KMS-11 (cell line): Measurements from ENCODE around the gene PMFBP1.

Source experiments
- H2AFZ ChIP-seq: fragments of 200-600 bp; sonication (generic); 2 replicates; pipeline ENCODE4 v1.6.1; 2016; ENCODE audit warnings: antibody characterized with exemption, mixed run types, low read depth
- H3K27ac ChIP-seq: fragments of 200-600 bp; sonication (generic); 2 replicates; pipeline ENCODE4 v1.6.1; 2016; ENCODE audit warnings: mild to moderate bottlenecking, mixed run types
- H3K27me3 ChIP-seq: fragments of 200-600 bp; sonication (generic); 2 replicates; pipeline ENCODE4 v1.6.1; 2017; ENCODE audit warnings: mild to moderate bottlenecking, low read depth, mixed run types, moderate library complexity; ENCODE audit not compliant: insufficient read depth
- H3K36me3 ChIP-seq: fragments of 200-600 bp; sonication (generic); 2 replicates; pipeline ENCODE4 v1.6.1; 2017; ENCODE audit warnings: mild to moderate bottlenecking, mixed run types; ENCODE audit not compliant: insufficient read depth
- H3K4me1 ChIP-seq: fragments of 200-600 bp; sonication (generic); 2 replicates; pipeline ENCODE4 v1.6.1; 2016; ENCODE audit warnings: mild to moderate bottlenecking, low read depth, mixed run types; ENCODE audit not compliant: poor library complexity, severe bottlenecking
- H3K4me2 ChIP-seq: fragments of 200-600 bp; sonication (generic); 2 replicates; pipeline ENCODE4 v1.7.0; 2016; ENCODE audit warnings: mild to moderate bottlenecking, mixed run types
- H3K4me3 ChIP-seq: fragments of 200-600 bp; sonication (generic); IDR thresholded peaks from 2 replicates; pipeline ENCODE4 v1.6.1; 2017; ENCODE audit warnings: low read depth, low read length, mixed read lengths; ENCODE audit not compliant: insufficient read depth
- H3K79me2 ChIP-seq: fragments of 200-600 bp; sonication (generic); 2 replicates; pipeline ENCODE4 v1.6.1; 2016; ENCODE audit warnings: low read depth, mixed run types; ENCODE audit not compliant: insufficient read depth
- H3K9ac ChIP-seq: fragments of 200-600 bp; sonication (generic); 2 replicates; pipeline ENCODE4 v1.6.1; 2016; ENCODE audit warnings: mild to moderate bottlenecking, mixed run types
- H4K20me1 ChIP-seq: fragments of 200-600 bp; sonication (generic); 2 replicates; pipeline ENCODE4 v1.6.1; 2016; ENCODE audit warnings: mild to moderate bottlenecking, mixed run types; ENCODE audit not compliant: insufficient read depth
- CTCF ChIP-seq: fragments of 200-600 bp; sonication (generic); conservative IDR thresholded peaks from 2 replicates; pipeline ENCODE4 v1.6.1; 2017; ENCODE audit warnings: low read depth, mild to moderate bottlenecking, antibody characterized with exemption, low read length, moderate library complexity, mixed read lengths

PMFBP1 gene

GRCh38 chr16:72201387-72201786, 29.4 kb upstream of the PMFBP1 start:
- H3K4me1 ChIP-seq = no peaks in the 10 kb centered on the region
- H4K20me1 ChIP-seq = no peaks in the 10 kb centered on the region
- H3K9ac ChIP-seq = no peak overlapping the region

GRCh38 chr16:72199761-72200337, 27.9 kb upstream of the PMFBP1 start:
- H3K79me2 ChIP-seq = no peaks in the 10 kb centered on the region
- H3K27me3 ChIP-seq = no peaks in the 10 kb centered on the region
- no peaks in the 10 kb centered on the region for H4K20me1 ChIP-seq
- no peaks in the 10 kb centered on the region for H3K4me1 ChIP-seq
- no peak overlapping the region for H3K27ac ChIP-seq
- no peak overlapping the region for H2AFZ ChIP-seq
- H3K4me2 ChIP-seq = no peak overlapping the region
- H3K9ac ChIP-seq = no peak overlapping the region
- no peaks in the 10 kb centered on the region for H3K36me3 ChIP-seq
- no peak for TF ChIP-seq CTCF
- no peak overlapping the region for H3K4me3 ChIP-seq

More at GRCh38 chr16:72201387-72201786, 29.4 kb upstream of the PMFBP1 start:
- H3K4me2 ChIP-seq = no peak overlapping the region
- H2AFZ ChIP-seq = no peak overlapping the region
- H3K27me3 ChIP-seq = no peaks in the 10 kb centered on the region
- H3K4me3 ChIP-seq = no peak overlapping the region
- TF ChIP-seq CTCF = no peak
- no peaks in the 10 kb centered on the region for H3K36me3 ChIP-seq
- H3K27ac ChIP-seq = no peak overlapping the region
- no peaks in the 10 kb centered on the region for H3K79me2 ChIP-seq

GRCh38 chr16:72198771-72199201, 26.8 kb upstream of the PMFBP1 start:
- Histone ChIP-seq H3K4me1 (no peaks in the 10 kb centered on the region), H3K36me3 (no peaks in the 10 kb centered on the region), H3K4me3 (no peak overlapping the region), H3K27me3 (no peaks in the 10 kb centered on the region), H3K9ac (no peak overlapping the region), H4K20me1 (no peaks in the 10 kb centered on the region), H2AFZ (no peak overlapping the region), H3K27ac (no peak overlapping the region), H3K79me2 (no peaks in the 10 kb centered on the region), H3K4me2 (no peak overlapping the region)
- TF ChIP-seq CTCF = no peak

GRCh38 chr16:72198021-72198711, 26.2 kb upstream of the PMFBP1 start:
- Histone ChIP-seq H3K79me2 (no peaks in the 10 kb centered on the region), H2AFZ (no peak overlapping the region), H3K36me3 (no peaks in the 10 kb centered on the region), H3K4me1 (no peaks in the 10 kb centered on the region), H3K9ac (no peak overlapping the region), H4K20me1 (no peaks in the 10 kb centered on the region), H3K4me2 (no peak overlapping the region), H3K4me3 (no peak overlapping the region), H3K27me3 (no peaks in the 10 kb centered on the region), H3K27ac (no peak overlapping the region)
- TF ChIP-seq CTCF = no peak
